DOHH2 (cell line): ENCODE data around the gene STIL.

Experiments
- CTCF ChIP-seq: fragments of 200-600 bp; sonication (generic); IDR thresholded peaks from one replicate; pipeline ENCODE4 v1.5.1; 2014; ENCODE audit warnings: antibody characterized with exemption, mild to moderate bottlenecking, low read depth, low read length; ENCODE audit not compliant: poor library complexity, severe bottlenecking
- EZH2phosphoT487 ChIP-seq: fragments of 200-600 bp; sonication (generic); IDR thresholded peaks from 2 replicates; pipeline ENCODE4 v1.6.1; 2017; ENCODE audit warnings: borderline replicate concordance, mild to moderate bottlenecking, antibody characterized with exemption, low read length, moderate library complexity, mixed read lengths

DNA sequence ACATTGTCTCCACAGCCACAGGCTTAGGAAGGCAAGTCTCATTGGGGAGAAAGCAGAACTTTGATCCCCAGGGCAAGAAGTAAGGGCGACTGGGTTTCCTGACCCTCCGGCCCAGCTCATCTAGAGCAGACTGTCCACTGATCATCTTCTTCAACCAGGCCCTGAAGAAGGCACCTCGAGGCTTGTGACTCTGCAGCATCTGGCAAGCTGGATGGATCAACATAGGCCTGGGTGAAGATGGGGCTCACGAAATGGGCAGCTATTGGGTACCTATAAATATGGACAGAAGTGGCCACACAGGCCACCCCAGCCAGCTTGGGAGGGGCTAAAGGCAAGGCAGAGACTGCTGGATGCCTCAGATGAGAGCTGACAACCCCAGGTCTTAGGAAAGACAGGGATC lies 94.9 kb downstream of the STIL start:
- TF ChIP-seq CTCF, result no peak
- no peak for TF ChIP-seq EZH2phosphoT487
